WI38 (cell line): Measurements from ENCODE around the gene FGF1.

ENCODE experiments used
- H3K4me3 ChIP-seq: 2 replicates; pipeline ENCODE4 v1.5.1; 2011; ENCODE audit warnings: low read depth, mild to moderate bottlenecking, control low read depth, low read length
- TF ChIP-seq, protein P1 (sequence below): IDR thresholded peaks from 2 replicates; pipeline ENCODE4 v1.5.1; 2012; ENCODE audit warnings: low read depth, mild to moderate bottlenecking, control low read depth, low read length

The FGF1 gene

GRCh38 chr5:142576804-142577203 is 109.1 kb downstream of the FGF1 start:
- TF ChIP-seq, protein P1, sequence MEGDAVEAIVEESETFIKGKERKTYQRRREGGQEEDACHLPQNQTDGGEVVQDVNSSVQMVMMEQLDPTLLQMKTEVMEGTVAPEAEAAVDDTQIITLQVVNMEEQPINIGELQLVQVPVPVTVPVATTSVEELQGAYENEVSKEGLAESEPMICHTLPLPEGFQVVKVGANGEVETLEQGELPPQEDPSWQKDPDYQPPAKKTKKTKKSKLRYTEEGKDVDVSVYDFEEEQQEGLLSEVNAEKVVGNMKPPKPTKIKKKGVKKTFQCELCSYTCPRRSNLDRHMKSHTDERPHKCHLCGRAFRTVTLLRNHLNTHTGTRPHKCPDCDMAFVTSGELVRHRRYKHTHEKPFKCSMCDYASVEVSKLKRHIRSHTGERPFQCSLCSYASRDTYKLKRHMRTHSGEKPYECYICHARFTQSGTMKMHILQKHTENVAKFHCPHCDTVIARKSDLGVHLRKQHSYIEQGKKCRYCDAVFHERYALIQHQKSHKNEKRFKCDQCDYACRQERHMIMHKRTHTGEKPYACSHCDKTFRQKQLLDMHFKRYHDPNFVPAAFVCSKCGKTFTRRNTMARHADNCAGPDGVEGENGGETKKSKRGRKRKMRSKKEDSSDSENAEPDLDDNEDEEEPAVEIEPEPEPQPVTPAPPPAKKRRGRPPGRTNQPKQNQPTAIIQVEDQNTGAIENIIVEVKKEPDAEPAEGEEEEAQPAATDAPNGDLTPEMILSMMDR: no peak

GRCh38 chr5:142576303-142576702 is 109.6 kb downstream of the FGF1 start:
- TF ChIP-seq, protein P1: no peak
- no peak overlapping the region for H3K4me3 ChIP-seq

More at GRCh38 chr5:142576804-142577203, 109.1 kb downstream of the FGF1 start:
- H3K4me3 ChIP-seq: no peak overlapping the region

- TF ChIP-seq, protein P1: no peak
- H3K4me3 ChIP-seq: no peak overlapping the region
Observed at GRCh38 chr5:142572006-142572405, 113.9 kb downstream of the FGF1 start.

DNA sequence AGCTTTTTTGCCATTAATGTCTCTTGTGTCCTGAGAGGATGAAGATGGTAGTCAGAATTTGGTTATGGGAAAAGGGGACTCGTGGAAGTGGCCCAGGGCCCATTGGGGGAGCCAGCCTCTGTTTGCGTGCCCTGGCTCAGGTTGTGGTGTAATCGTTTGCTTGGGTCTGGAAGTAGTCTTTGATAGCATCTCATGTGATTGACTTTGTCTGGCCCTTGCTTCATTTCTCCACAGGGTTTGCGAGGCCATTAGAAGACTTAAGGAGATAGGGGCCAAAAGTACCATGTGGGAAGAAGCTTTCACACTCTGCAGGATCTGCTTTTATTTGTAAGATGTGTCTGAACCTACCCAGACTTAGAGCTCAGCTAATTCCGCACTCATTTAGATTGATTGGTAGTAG is 114.5 kb downstream of the FGF1 start:
- no peak overlapping the region for H3K4me3 ChIP-seq
- TF ChIP-seq, protein P1: no peak

- TF ChIP-seq, protein P1: no peak
- H3K4me3 ChIP-seq: no peak overlapping the region
Observed at GRCh38 chr5:142569905-142570304, 116.0 kb downstream of the FGF1 start.

DNA sequence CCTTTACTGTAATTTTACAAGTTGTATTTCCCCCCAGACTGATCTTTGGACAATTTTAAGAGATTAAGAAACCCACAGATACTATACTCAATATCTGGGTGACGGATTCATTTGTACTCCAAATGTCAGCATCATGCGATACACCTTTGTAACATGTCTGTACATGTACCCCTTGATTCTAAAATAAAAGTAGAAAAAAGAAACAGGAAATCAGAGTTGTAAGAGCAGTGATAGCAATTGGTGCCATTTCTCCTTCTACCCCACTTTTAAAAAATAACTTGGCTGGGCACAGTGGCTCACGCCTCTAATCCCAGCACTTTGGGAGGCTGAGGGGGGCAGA is 116.9 kb downstream of the FGF1 start:
- TF ChIP-seq, protein P1: no peak
- no peak overlapping the region for H3K4me3 ChIP-seq

DNA sequence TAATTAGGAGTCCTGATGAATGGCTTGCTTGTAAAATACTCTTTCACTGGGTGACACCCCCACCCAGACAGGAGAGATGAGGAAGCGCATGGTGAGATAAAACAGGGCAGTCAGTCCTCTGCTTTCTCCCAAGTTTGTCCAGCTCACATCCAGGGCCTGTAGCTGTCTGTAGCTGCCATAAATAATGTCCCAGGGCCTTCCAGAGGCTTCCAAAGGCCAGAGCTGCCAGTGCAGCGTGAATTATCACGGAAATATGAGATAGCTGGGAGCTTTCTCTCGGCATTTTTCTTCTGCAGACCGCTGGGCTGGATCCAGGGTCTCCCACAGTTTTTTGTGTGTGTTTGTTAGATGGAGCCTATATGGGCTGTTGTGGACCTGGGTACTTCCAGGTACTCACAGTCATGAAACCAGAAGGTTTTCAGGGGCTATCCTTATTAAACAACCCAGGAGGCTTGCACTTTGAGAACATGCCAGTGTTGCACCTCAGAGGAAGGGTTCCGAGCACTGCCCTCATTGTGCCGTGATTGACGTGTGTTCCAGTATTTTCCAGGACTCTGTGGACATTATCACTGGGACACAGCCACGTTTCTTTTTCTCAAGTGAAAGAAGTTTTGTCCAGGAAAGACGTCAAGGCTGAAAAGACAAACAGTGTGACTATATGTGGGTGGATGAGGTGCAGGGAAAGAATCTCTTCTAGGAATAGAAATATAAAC is 117.5 kb downstream of the FGF1 start:
- no peak overlapping the region for H3K4me3 ChIP-seq
- TF ChIP-seq, protein P1: no peak
